ENCODE results near the gene SNX4. TPM values are rescaled to one million over a fixed set of nuclear protein-coding genes. Genes with fewer than 3 reads are reported as not detected.
"Not testable (repeated sequence)": the region's sequence is repeated elsewhere in the genome, so short reads cannot be mapped to it uniquely, and the experiment has no call there.

The SNX4 gene
- total RNA-seq, 1 donor from 2014 or later = 24.0 TPM

DNA sequence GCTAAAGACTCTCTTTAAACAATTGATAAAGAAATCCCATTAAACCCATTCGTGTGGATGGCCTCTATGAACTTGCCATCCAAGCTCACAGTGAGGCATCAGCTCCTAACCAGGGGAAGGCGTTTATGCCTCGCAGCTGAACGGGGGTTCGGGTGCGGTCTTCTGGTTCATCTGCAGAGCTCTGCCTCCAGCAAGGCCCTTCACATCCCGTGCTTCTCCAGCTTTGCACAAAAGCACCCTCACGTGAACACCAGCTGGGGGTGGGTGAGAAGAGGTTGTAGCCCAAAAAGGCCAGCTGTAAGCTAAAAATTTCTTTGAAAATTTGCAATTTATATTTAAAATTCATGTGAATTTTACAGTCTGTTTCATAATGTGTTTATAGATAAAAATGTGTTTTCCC is 105.3 kb downstream of the SNX4 start:
- no peaks in the 10 kb centered on the region for H3K9me3 ChIP-seq (ENCODE audit: control insufficient read depth in 3 of 3, low read length in 3 of 3)

DNA sequence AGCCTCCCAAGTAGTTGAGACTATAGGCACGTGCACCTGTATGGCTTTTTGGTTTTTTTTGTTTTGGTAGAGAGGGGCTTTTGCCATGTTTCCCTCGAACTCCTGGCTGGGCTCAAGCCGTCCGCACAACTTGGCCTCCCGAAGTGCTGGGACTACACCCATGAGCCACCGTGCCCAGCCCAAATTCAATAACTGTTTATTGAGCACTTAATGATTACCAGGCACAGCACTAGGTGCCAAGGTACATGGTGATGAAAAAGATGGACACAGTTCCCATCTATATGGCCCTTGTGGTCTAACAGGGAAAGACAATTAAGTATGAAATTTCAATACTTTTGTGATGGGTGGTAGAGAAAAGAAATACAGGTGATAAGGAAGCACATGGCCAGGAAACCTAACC is 109.1 kb downstream of the SNX4 start:
- Histone ChIP-seq H3K4me1 (ENCODE audit: control insufficient read depth in 3 of 3, insufficient read depth in 3 of 3, low read length in 3 of 3) (no peaks in the 10 kb centered on the region), H3K27me3 (ENCODE audit: control insufficient read depth in 3 of 3, insufficient read depth in 3 of 3, low read length in 3 of 3) (no peaks in the 10 kb centered on the region), H3K27ac (ENCODE audit: low read depth, low read length) (no peak overlapping the region), H3K9me3 (ENCODE audit: control insufficient read depth in 3 of 3, low read length in 3 of 3) (no peaks in the 10 kb centered on the region), H3K36me3 (ENCODE audit: control insufficient read depth in 3 of 3, insufficient read depth in 3 of 3, low read length in 3 of 3) (no peaks in the 10 kb centered on the region), H3K9ac (ENCODE audit: low read depth in 1 of 3, low read length in 3 of 3) (no peak overlapping the region), H3K4me3 (ENCODE audit: low read length in 3 of 3) (no peak overlapping the region)

More for the DNA sequence above, 105.3 kb downstream of the SNX4 start:
- Histone ChIP-seq H3K36me3 (ENCODE audit: control insufficient read depth in 3 of 3, insufficient read depth in 3 of 3, low read length in 3 of 3) (no peaks in the 10 kb centered on the region), H3K4me1 (ENCODE audit: control insufficient read depth in 3 of 3, insufficient read depth in 3 of 3, low read length in 3 of 3) (no peaks in the 10 kb centered on the region), H3K27me3 (ENCODE audit: control insufficient read depth in 3 of 3, insufficient read depth in 3 of 3, low read length in 3 of 3) (no peaks in the 10 kb centered on the region), H3K27ac (ENCODE audit: low read depth, low read length) (no peak overlapping the region), H3K4me3 (ENCODE audit: low read length in 3 of 3) (no peak overlapping the region), H3K9ac (ENCODE audit: low read depth in 1 of 3, low read length in 3 of 3) (no peak overlapping the region)

DNA sequence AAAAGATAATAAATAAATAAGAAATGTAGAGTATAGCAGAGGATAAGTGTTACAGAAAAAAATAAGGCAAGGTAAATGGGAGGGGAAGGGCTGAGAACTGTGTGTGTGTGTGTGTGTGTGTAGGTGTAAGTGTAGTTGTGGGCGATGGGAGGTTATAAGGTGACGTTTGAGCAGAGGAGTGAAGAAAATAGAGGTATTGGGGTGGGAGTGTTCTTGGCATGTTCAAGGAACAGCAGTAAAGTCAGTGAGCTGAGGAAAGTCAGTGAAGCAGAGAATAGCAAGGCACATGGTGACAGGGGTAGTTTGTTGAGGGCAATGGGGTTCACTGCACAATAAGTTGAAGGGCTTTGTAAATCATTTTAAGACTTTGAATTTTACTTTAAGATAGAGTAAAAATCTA is 113.9 kb downstream of the SNX4 start:
- H3K4me1 ChIP-seq (ENCODE audit: control insufficient read depth in 3 of 3, insufficient read depth in 3 of 3, low read length in 3 of 3) = no peaks in the 10 kb centered on the region
- no peaks in the 10 kb centered on the region for H3K9me3 ChIP-seq (ENCODE audit: control insufficient read depth in 3 of 3, low read length in 3 of 3)
- H3K9ac ChIP-seq (ENCODE audit: low read depth in 1 of 3, low read length in 3 of 3) = no peak overlapping the region
- H3K36me3 ChIP-seq (ENCODE audit: control insufficient read depth in 3 of 3, insufficient read depth in 3 of 3, low read length in 3 of 3) = no peaks in the 10 kb centered on the region
- H3K27me3 ChIP-seq (ENCODE audit: control insufficient read depth in 3 of 3, insufficient read depth in 3 of 3, low read length in 3 of 3) = no peaks in the 10 kb centered on the region
- H3K27ac ChIP-seq (ENCODE audit: low read depth, low read length) = no peak overlapping the region
- H3K4me3 ChIP-seq (ENCODE audit: low read length in 3 of 3) = no peak overlapping the region

DNA sequence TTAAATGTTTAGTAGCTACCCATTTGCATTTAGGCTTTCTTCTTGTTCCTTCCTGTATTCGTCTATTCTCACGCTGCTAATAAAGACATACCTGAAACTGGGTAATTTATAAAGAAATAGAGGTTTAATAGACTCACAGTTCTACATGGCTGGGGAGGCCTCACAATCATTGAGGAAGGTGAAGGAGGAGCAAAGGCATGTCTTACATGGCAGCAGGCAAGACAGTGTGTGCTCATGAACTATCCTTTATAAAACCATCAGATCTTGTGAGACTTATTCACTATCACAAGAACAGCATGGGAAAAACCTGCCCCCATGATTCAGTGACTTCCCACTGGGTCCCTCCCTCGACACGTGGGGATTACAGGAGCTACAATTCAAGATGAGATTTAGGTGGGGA is 114.5 kb downstream of the SNX4 start:
- not testable (repeated sequence) for H3K27ac ChIP-seq (ENCODE audit: low read depth, low read length); H3K27me3 ChIP-seq (ENCODE audit: control insufficient read depth in 3 of 3, insufficient read depth in 3 of 3, low read length in 3 of 3); H3K9ac ChIP-seq (ENCODE audit: low read depth in 1 of 3, low read length in 3 of 3); H3K36me3 ChIP-seq (ENCODE audit: control insufficient read depth in 3 of 3, insufficient read depth in 3 of 3, low read length in 3 of 3); H3K4me3 ChIP-seq (ENCODE audit: low read length in 3 of 3); H3K4me1 ChIP-seq (ENCODE audit: control insufficient read depth in 3 of 3, insufficient read depth in 3 of 3, low read length in 3 of 3); H3K9me3 ChIP-seq (ENCODE audit: control insufficient read depth in 3 of 3, low read length in 3 of 3)

DNA sequence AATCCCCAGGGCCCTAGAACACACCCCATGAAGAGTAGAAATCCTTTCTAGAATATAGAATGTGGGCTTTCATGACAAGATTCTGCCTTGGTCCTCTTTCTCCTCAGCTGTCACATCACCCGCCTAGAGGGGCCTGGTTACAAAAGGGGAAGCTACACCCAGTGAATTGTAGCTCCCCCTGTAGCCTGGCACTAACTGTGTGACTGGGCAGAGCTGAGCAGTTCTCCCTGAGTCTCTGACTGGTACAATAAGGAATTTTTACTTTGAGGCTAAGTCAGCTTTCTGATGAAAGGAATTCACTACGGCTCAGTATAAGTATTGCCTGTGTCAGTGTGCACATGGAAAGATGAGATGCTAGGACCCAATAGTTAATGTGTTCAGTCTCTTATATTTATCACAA is 116.2 kb downstream of the SNX4 start:
- no peak overlapping the region for H3K4me3 ChIP-seq (ENCODE audit: low read length in 3 of 3)
- no peak overlapping the region for H3K9ac ChIP-seq (ENCODE audit: low read depth in 1 of 3, low read length in 3 of 3)
- no peaks in the 10 kb centered on the region for H3K27me3 ChIP-seq (ENCODE audit: control insufficient read depth in 3 of 3, insufficient read depth in 3 of 3, low read length in 3 of 3)
- H3K27ac ChIP-seq (ENCODE audit: low read depth, low read length) = no peak overlapping the region
- H3K4me1 ChIP-seq (ENCODE audit: control insufficient read depth in 3 of 3, insufficient read depth in 3 of 3, low read length in 3 of 3) = no peaks in the 10 kb centered on the region
- no peaks in the 10 kb centered on the region for H3K36me3 ChIP-seq (ENCODE audit: control insufficient read depth in 3 of 3, insufficient read depth in 3 of 3, low read length in 3 of 3)
- no peaks in the 10 kb centered on the region for H3K9me3 ChIP-seq (ENCODE audit: control insufficient read depth in 3 of 3, low read length in 3 of 3)

DNA sequence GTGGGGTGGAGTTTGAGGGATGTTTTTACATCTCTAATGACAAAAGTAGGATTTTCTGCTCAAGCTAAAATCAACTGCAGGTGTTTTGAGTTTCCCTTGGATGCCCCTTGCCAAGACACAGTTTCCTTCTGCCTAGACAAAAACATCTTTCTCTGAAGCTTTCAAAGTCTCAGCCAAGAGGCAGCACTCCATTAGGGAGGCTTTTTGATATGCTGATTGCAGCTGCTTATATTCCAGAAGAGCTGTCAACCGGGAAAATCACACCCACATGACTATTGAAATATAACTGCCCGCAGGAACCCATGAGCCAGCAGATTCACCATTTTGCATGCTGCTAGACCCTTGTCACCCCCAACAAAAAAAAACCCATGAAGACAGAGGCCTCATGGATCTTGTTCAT is 117.4 kb downstream of the SNX4 start:
- no peaks in the 10 kb centered on the region for H3K4me1 ChIP-seq (ENCODE audit: control insufficient read depth in 3 of 3, insufficient read depth in 3 of 3, low read length in 3 of 3)
- no peak overlapping the region for H3K27ac ChIP-seq (ENCODE audit: low read depth, low read length)
- H3K36me3 ChIP-seq (ENCODE audit: control insufficient read depth in 3 of 3, insufficient read depth in 3 of 3, low read length in 3 of 3) = no peaks in the 10 kb centered on the region
- no peak overlapping the region for H3K9ac ChIP-seq (ENCODE audit: low read depth in 1 of 3, low read length in 3 of 3)
- no peak overlapping the region for H3K4me3 ChIP-seq (ENCODE audit: low read length in 3 of 3)
- no peaks in the 10 kb centered on the region for H3K27me3 ChIP-seq (ENCODE audit: control insufficient read depth in 3 of 3, insufficient read depth in 3 of 3, low read length in 3 of 3)
- no peaks in the 10 kb centered on the region for H3K9me3 ChIP-seq (ENCODE audit: control insufficient read depth in 3 of 3, low read length in 3 of 3)

DNA sequence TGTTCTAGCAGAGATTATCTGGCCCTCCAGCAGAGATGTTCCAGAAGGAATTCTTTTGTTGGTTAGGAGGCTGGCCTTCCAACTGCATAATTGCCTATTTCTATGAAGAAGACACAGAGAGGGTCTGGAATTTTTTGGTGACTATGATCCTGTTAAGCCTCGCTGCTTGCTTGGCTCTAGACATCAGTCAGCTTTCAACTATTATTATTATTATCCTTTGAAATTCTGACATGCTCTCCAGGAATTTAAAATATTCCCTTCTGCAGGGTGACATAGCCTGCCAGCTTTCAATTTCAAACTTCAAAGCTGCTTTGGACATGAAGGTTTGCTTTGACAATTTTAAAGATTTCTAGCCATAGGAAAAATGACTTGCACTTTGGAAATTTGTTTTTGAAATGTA is 118.6 kb downstream of the SNX4 start:
- no peak overlapping the region for H3K4me3 ChIP-seq (ENCODE audit: low read length in 3 of 3)
- no peaks in the 10 kb centered on the region for H3K36me3 ChIP-seq (ENCODE audit: control insufficient read depth in 3 of 3, insufficient read depth in 3 of 3, low read length in 3 of 3)
- no peak overlapping the region for H3K9ac ChIP-seq (ENCODE audit: low read depth in 1 of 3, low read length in 3 of 3)
- no peaks in the 10 kb centered on the region for H3K4me1 ChIP-seq (ENCODE audit: control insufficient read depth in 3 of 3, insufficient read depth in 3 of 3, low read length in 3 of 3)
- no peaks in the 10 kb centered on the region for H3K27me3 ChIP-seq (ENCODE audit: control insufficient read depth in 3 of 3, insufficient read depth in 3 of 3, low read length in 3 of 3)
- H3K27ac ChIP-seq (ENCODE audit: low read depth, low read length) = no peak overlapping the region
- no peaks in the 10 kb centered on the region for H3K9me3 ChIP-seq (ENCODE audit: control insufficient read depth in 3 of 3, low read length in 3 of 3)

DNA sequence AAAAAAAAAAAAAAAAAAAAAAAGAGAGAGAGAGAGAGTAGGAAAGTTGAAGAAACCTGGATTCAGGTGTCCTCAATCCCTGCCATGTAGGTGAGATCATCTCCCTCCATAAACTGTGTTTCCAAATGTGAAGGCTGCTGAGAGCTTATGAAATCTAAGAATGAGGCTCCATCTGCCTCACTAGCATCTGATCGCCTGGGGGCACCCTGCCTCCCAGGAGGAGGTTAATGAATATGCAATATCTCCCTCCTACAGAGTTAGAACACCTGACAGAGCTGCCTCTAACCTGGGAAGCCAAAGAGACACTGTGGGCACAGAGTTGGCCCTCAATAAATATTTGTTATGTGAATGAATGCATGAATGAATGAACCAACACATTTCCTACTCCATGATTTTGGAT is 121.0 kb downstream of the SNX4 start:
- no peaks in the 10 kb centered on the region for H3K4me1 ChIP-seq (ENCODE audit: control insufficient read depth in 3 of 3, insufficient read depth in 3 of 3, low read length in 3 of 3)
- H3K27ac ChIP-seq (ENCODE audit: low read depth, low read length) = no peak overlapping the region
- H3K36me3 ChIP-seq (ENCODE audit: control insufficient read depth in 3 of 3, insufficient read depth in 3 of 3, low read length in 3 of 3) = no peaks in the 10 kb centered on the region
- no peak overlapping the region for H3K4me3 ChIP-seq (ENCODE audit: low read length in 3 of 3)
- no peaks in the 10 kb centered on the region for H3K27me3 ChIP-seq (ENCODE audit: control insufficient read depth in 3 of 3, insufficient read depth in 3 of 3, low read length in 3 of 3)
- no peaks in the 10 kb centered on the region for H3K9me3 ChIP-seq (ENCODE audit: control insufficient read depth in 3 of 3, low read length in 3 of 3)
- no peak overlapping the region for H3K9ac ChIP-seq (ENCODE audit: low read depth in 1 of 3, low read length in 3 of 3)

Small RNA genes within 50 kb of the gene (small RNA-seq; reads per million reads assigned to genes)
- not detected for gene RF00019

Other genes with a start within 250 kb of the SNX4 start
- gene ZNF148, start 144.9 kb downstream of the SNX4 start, total RNA-seq = 17.7 TPM
- gene OSBPL11, start 75.3 kb upstream of the SNX4 start, total RNA-seq = 10.4 TPM